Effector memory CD8-positive, alpha-beta T cell (primary cell): ENCODE measurements around the gene CEMIP2.

Experiments
- ATAC-seq: fragments of 150-1000 bp; cut with Tn5 transposase; replicated peaks from 2 replicates; pipeline ENCODE4 v1.10.0; 2021; ENCODE audit warnings: mild to moderate bottlenecking, moderate library complexity
- DNase-seq, 3 experiments: peaks; one replicate each; pipeline ENCODE4 v3.0.0; 2021
- H3K27ac Mint-ChIP-seq, 2 donors: one replicate each; pipeline ENCODE4 v1.8.0; 2022; ENCODE audit warnings: mild to moderate bottlenecking in 2 of 2, mixed read lengths in 2 of 2, moderate library complexity in 2 of 2
- H3K27me3 Mint-ChIP-seq, 2 donors: one replicate each; pipeline ENCODE4 v1.8.0; 2022; ENCODE audit warnings: mixed read lengths in 2 of 2
- H3K36me3 Mint-ChIP-seq: one replicate; pipeline ENCODE4 v1.8.0; 2022; ENCODE audit warnings: mild to moderate bottlenecking, moderate library complexity, mixed read lengths; ENCODE audit not compliant: insufficient read depth
- H3K4me1 Mint-ChIP-seq, 2 donors: one replicate each; pipeline ENCODE4 v1.8.0; 2022; ENCODE audit warnings: low read depth in 2 of 2, mixed read lengths in 2 of 2
- H3K4me3 Mint-ChIP-seq, 2 donors: one replicate each; pipeline ENCODE4 v1.8.0; 2022; ENCODE audit warnings: mild to moderate bottlenecking in 2 of 2, mixed read lengths in 2 of 2, moderate library complexity in 2 of 2
- H3K9me3 Mint-ChIP-seq, 2 donors: one replicate each; pipeline ENCODE4 v1.8.0; 2022; ENCODE audit warnings: mixed read lengths in 2 of 2

CEMIP2 gene

DNA sequence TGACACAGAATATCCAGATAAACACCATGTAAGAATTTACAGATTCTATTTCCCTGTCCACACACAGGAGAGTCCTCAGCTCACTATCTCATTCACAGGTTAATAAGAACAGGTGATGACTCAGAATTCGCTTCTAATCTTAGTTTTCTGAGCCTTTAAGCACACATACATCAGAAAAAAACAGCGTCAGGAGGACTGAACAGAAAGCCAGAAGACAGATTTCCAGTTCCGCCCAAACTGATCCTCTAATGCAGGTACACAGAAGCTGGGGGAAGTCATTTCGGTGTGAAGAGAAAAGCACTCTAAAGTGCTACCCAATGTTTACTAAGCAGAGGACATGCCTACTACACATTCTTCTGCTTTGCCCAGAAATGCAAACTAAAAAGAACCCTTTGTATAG is 1.6 kb downstream of the CEMIP2 start:
- H3K4me1 Mint-ChIP-seq: peaks cover 49 to 75% of the 10 kb centered on the region in 2 donors
- no peak for ATAC-seq
- no peak for DNase-seq

DNA sequence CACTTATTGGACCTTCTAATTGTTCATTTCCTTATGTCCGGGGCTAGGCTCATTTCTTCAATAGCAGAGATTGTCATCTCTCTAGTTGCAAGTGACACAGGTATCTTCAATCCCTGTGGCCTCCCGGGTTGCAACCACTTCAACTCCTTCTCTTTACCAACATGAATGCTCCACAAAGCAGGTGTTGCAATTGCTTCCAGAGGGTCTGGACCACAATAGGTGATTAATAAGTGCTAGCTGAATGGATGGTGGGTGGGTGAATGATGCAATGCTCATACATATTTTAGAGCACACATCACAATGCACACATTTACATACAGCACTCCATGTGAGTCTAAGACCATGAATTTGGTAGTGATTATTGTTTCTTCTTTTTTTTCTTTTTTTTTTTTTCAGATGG is 2.6 kb downstream of the CEMIP2 start:
- Mint-ChIP-seq H3K27ac (peak overlapping the region; percentile 95 to 96), H3K36me3 (peaks cover 44% of the 10 kb centered on the region), H3K9me3 (no peaks in the 10 kb centered on the region), H3K27me3 (no peaks in the 10 kb centered on the region), H3K4me3 (peak overlapping the region; percentile 97 to 99), H3K4me1 (peaks cover 56 to 85% of the 10 kb centered on the region in 2 donors)
- DNase-seq (no peak), ATAC-seq (no peak)

More for the DNA sequence above, 1.6 kb downstream of the CEMIP2 start:
- H3K27me3 Mint-ChIP-seq: no peaks in the 10 kb centered on the region
- peak overlapping the region; percentile 95 to 96 for H3K27ac Mint-ChIP-seq
- H3K36me3 Mint-ChIP-seq: peaks cover 44% of the 10 kb centered on the region
- peak overlapping the region; percentile 97 to 99 for H3K4me3 Mint-ChIP-seq
- no peaks in the 10 kb centered on the region for H3K9me3 Mint-ChIP-seq

DNA sequence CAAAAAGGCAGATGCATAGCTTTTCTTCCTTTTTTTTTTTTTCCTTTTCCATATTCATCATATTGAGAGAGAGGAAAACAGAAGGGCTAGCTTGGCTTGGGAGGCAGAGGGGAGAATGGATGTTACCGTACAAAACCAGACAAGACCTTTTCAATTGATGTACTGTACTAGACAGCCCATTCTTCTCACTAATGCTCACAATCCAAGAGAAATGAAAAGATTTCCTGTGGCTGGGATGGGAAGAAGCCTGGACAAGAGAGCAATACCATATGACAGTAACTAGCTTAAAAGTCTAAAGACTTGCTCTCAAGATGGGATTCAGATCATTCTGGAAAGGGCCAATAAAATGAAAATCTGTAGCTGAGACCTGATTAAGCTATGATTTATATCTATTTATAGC is 3.4 kb downstream of the CEMIP2 start:
- DNase-seq: no peak
- Mint-ChIP-seq H3K4me3 (peak overlapping the region; percentile 10 to 99), H3K9me3 (no peaks in the 10 kb centered on the region), H3K4me1 (peaks cover 56 to 85% of the 10 kb centered on the region in 2 donors), H3K27me3 (no peaks in the 10 kb centered on the region), H3K27ac (peak overlapping the region; percentile 64 to 96), H3K36me3 (peaks cover 42% of the 10 kb centered on the region)
- no peak for ATAC-seq

DNA sequence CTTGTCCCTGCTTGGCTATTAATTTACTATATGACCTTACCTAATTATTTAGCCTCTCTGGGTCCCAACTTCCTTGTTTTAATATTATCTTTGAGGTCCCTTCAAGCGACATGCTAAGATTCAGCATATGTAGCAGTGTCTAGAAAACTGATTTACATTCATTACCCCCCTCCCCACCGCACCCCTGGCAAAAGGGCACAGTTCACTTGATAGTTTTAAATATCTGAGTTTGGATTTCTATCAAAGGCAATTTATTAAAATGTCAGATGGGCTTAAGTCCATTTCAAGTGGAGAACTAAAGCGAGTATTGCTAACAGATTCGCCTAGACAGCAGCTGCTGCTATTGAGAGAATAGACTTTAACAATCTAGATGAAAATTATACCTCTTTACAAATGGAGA is 3.9 kb downstream of the CEMIP2 start:
- DNase-seq (no peak), ATAC-seq (no peak)
- Mint-ChIP-seq H3K4me1 (peaks cover 54 to 82% of the 10 kb centered on the region in 2 donors), H3K9me3 (no peaks in the 10 kb centered on the region), H3K36me3 (peaks cover 37% of the 10 kb centered on the region), H3K27ac (peak overlapping the region; percentile 64 to 96), H3K27me3 (no peaks in the 10 kb centered on the region), H3K4me3 (peak overlapping the region; percentile 10 to 99)

DNA sequence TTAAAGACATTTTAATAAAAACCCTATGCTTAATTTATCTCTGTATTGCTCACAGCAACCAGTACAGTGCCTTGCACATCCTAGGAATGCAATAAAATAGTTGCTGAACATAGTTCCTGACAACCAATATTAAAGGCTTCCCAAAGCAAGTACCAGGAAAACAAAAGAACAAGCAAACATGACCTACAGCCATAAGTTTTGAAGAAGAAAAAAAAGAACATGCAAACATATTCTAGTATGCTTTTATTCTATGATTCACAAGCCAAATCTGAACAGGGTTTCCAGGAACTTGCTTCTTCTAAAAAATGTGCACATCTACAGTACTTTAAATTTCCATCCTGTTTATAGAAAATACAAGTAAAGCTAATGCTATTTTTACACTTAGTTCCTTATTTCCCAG is 4.5 kb downstream of the CEMIP2 start:
- Mint-ChIP-seq H3K4me1 (peaks cover 58 to 84% of the 10 kb centered on the region in 2 donors), H3K9me3 (no peaks in the 10 kb centered on the region), H3K27ac (peak overlapping the region in 1 of 2 donors; percentile 64), H3K27me3 (no peaks in the 10 kb centered on the region), H3K36me3 (peaks cover 38% of the 10 kb centered on the region), H3K4me3 (peak overlapping the region; percentile 10 to 99)
- DNase-seq: no peak
- ATAC-seq: no peak

DNA sequence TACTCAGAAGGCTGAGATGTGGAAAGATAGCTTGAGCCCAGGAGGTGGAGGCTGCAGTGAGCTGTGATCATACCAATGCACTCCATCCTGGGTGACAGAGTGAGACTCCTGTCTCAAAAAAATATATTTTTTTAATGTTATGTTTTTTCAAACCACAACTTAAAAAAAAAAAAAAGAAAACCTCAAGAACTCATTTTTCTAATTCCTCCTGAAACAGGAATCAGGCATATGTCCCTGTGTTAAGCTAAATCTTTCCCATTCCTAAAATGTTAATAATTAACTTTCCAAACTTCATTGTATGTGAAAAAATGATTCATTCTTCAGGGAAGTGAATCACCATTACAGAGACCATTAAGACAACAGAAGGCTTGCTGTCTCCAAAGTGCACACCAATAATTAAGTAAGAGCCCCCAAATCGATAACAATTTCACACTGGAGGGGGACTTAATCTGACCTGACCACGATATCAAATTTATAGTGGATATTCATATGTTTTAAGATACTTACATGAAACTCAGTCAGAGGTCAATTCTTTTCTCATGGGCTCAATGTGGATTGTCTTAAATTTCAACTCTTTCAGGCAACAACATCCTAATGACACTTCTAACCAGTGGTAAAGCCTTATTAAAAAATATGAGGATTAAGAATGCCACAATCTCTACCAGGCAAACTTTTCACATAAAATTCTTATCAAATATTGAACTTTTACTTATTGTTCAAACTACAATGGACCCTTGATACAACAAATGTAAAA is 5.2 kb downstream of the CEMIP2 start:
- Mint-ChIP-seq H3K36me3 (peaks cover 36% of the 10 kb centered on the region), H3K4me3 (peak overlapping the region in 1 of 2 donors; percentile 99), H3K9me3 (no peaks in the 10 kb centered on the region), H3K27ac (peak overlapping the region in 1 of 2 donors; percentile 64), H3K4me1 (peaks cover 60 to 92% of the 10 kb centered on the region in 2 donors), H3K27me3 (no peaks in the 10 kb centered on the region)
- ATAC-seq (no peak), DNase-seq (no peak)

DNA sequence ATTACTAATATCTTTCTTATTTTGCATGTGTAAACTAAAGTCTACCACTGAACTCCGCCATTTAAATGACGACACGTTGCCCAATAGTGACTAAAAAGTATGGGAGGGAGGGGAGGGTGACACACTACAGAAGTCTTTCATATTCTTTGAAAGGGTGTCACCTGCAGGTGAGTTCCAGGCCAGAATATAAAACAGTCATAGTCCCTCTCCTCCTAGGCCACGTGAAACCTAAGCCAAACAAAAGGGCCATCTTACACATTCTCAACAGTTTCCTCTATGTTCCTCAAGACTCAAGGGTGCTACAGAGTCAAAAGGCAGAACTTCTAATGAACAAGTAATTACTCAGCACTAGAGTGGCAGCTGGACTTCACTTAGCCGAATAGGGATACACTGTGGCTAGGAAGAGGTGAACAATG is 6.4 kb downstream of the CEMIP2 start:
- ATAC-seq (no peak), DNase-seq (no peak)
- Mint-ChIP-seq H3K27ac (no peak overlapping the region), H3K36me3 (peaks cover 26% of the 10 kb centered on the region), H3K27me3 (no peaks in the 10 kb centered on the region), H3K4me1 (peaks cover 53 to 90% of the 10 kb centered on the region in 2 donors), H3K9me3 (no peaks in the 10 kb centered on the region), H3K4me3 (peak overlapping the region in 1 of 2 donors; percentile 50)

DNA sequence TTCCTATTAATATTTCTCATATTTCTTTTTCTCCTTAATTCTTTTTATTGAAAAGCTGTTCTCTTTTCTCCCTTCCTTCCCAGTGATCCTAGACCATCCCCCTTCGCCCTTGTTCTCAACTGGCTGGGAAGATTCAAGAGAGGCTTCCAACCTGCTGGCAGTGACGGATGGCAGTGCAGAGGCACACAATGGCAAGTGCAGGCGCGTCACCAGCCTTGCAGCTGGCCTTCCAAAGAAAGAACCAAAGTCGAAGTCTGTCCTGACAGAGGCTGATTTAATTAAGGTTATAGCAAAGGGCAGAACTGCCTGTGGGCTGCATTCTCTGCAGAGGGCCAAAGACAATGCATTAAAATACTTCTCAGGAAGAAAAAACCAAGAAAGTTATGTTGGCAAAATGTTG is 7.4 kb downstream of the CEMIP2 start:
- Mint-ChIP-seq H3K4me1 (peaks cover 48 to 89% of the 10 kb centered on the region in 2 donors), H3K9me3 (no peaks in the 10 kb centered on the region), H3K4me3 (peak overlapping the region in 1 of 2 donors; percentile 28), H3K36me3 (peaks cover 20% of the 10 kb centered on the region), H3K27ac (no peak overlapping the region), H3K27me3 (no peaks in the 10 kb centered on the region)
- ATAC-seq: no peak
- DNase-seq: no peak

DNA sequence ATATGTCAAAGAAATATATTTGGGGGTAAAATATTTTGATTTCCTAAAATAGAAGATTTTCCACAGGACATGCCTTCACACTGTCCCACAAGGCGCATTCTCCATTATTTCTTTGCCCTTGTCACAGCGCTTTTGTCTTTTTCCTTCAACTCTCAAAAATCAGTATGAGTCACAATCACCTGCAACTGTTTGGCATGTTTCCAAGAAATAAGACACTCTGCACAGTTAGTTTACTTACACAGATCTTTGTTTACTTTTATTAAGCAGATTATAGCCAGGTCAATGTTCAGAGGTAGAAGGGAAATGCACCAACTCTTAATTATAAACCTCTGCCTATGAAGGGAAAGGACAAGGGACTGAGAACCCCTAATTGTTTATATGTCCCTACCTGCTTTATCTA is 9.5 kb downstream of the CEMIP2 start:
- Mint-ChIP-seq H3K36me3 (peaks cover 20% of the 10 kb centered on the region), H3K9me3 (no peaks in the 10 kb centered on the region), H3K4me3 (peak overlapping the region in 1 of 2 donors; percentile 26), H3K27ac (no peak overlapping the region), H3K27me3 (no peaks in the 10 kb centered on the region), H3K4me1 (peaks cover 31 to 76% of the 10 kb centered on the region in 2 donors)
- no peak for DNase-seq
- ATAC-seq: no peak

DNA sequence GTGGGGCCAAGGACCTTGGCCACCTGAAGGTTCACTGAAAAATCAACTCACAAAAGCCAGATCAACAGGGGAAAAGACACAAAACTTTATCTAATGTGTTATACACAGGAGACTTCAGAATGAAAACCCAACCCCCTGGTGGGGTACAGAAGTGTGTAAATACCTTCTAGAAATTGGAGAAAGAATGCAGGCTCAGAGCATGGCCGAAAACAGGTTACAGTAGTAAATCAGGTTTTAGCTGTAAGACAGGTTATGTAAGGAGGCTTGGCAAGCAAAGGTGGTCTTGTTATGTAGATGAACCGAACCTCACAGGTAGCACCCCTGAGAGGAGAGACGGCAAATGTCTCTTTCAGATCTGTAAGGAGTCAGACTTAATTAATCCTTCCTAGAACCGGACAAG is 10.0 kb downstream of the CEMIP2 start:
- DNase-seq (no peak), ATAC-seq (no peak)
- H3K9me3 Mint-ChIP-seq: no peaks in the 10 kb centered on the region
- peak overlapping the region in 1 of 2 donors; percentile 29 for H3K4me3 Mint-ChIP-seq
- no peaks in the 10 kb centered on the region for H3K27me3 Mint-ChIP-seq
- peaks cover 20% of the 10 kb centered on the region for H3K36me3 Mint-ChIP-seq
- H3K27ac Mint-ChIP-seq: peak overlapping the region in 1 of 2 donors; percentile 17
- peaks cover 29 to 71% of the 10 kb centered on the region in 2 donors for H3K4me1 Mint-ChIP-seq

DNA sequence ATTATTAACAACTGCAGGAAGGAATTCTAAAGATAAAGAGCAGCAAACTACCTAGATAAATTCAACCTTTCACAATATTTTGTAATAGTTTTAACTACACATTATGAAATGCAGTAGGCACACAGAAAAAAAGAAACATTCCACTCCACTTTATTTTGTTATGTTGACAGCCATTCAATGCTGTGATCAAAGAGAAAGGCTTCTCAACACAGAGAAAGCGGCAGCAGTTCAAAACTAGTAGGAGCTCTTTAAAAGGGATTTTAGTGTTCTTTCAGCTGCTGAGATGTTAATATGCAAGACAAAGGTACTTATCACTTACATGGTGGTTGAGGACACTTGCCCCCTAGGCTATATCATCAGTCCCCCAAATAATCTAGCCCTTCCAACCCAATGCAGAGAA is 11.6 kb downstream of the CEMIP2 start:
- DNase-seq: no peak
- Mint-ChIP-seq H3K4me1 (peaks cover 32 to 69% of the 10 kb centered on the region in 2 donors), H3K27ac (peak overlapping the region in 1 of 2 donors; percentile 38), H3K36me3 (peaks cover 15% of the 10 kb centered on the region), H3K9me3 (no peaks in the 10 kb centered on the region), H3K27me3 (no peaks in the 10 kb centered on the region), H3K4me3 (peak overlapping the region in 1 of 2 donors; percentile 27)
- ATAC-seq: no peak

DNA sequence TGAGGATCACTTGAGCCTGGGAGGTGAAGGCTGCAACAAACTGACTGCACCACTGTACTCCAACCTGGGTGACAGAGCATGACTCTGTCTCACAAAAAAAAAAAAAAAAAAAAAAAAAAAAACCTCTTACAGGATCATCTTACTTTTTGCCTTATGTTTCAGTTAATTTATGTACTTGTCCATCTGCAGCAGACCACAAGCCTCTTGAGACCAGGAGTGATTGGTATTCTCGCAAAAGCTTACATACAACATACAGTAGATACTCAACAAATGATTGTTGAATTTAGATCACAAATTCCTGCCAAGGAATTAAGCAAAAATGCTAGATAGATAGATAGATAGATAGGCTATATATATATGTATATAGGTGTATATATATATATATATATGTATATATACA is 12.4 kb downstream of the CEMIP2 start:
- Mint-ChIP-seq H3K27me3 (no peaks in the 10 kb centered on the region), H3K4me3 (no peak overlapping the region), H3K4me1 (peaks cover 26 to 64% of the 10 kb centered on the region in 2 donors), H3K36me3 (peaks cover 15% of the 10 kb centered on the region), H3K27ac (no peak overlapping the region), H3K9me3 (no peaks in the 10 kb centered on the region)
- DNase-seq (no peak), ATAC-seq (peak; percentile 19)

DNA sequence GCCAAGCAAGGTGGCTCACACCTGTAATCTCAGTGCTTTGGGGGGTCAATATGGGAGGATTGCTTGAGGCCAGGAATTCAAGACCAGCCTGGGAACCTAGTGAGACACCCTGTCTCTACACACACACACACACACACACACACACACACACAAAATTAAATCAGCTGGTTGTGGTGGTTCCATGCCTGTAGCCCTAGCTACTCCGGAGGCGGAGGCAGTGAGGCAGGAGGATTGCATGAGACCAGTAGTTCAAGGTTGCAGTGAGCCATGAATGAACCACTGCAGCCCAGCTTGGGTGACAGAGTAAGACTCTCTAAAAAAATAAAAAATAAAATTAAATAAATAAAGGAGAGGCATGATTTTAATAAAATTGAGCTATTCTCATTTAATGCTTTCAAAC is 13.1 kb downstream of the CEMIP2 start:
- peaks cover 20% of the 10 kb centered on the region for H3K36me3 Mint-ChIP-seq
- no peak for ATAC-seq
- H3K4me1 Mint-ChIP-seq: peaks cover 25 to 58% of the 10 kb centered on the region in 2 donors
- no peak for DNase-seq
- no peaks in the 10 kb centered on the region for H3K9me3 Mint-ChIP-seq
- no peaks in the 10 kb centered on the region for H3K27me3 Mint-ChIP-seq
- H3K4me3 Mint-ChIP-seq: no peak overlapping the region
- H3K27ac Mint-ChIP-seq: no peak overlapping the region

DNA sequence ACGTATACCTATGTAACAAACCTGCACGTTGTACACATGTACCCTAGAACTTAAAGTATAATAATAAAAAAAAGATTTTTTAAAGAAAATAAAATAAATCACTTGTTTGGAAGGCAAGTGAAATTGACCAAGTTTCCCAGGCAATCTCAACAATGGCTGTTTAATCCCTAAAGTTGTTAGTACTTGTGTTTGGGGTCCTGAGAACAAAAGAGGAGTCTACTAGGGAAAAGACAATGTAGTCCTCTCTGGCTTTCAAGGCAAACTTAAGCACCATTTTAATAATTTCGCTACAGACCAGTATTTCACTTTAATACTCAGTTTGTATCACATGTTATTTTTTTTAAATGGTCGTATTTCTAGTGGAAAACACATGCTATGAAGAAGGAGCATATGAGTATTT is 14.2 kb downstream of the CEMIP2 start:
- peaks cover 27% of the 10 kb centered on the region for H3K36me3 Mint-ChIP-seq

More for the DNA sequence above, 14.2 kb downstream of the CEMIP2 start:
- DNase-seq (no peak), ATAC-seq (no peak)
- peaks cover 21 to 56% of the 10 kb centered on the region in 2 donors for H3K4me1 Mint-ChIP-seq
- no peaks in the 10 kb centered on the region for H3K27me3 Mint-ChIP-seq
- no peaks in the 10 kb centered on the region for H3K9me3 Mint-ChIP-seq
- H3K27ac Mint-ChIP-seq: no peak overlapping the region
- no peak overlapping the region for H3K4me3 Mint-ChIP-seq
